CD1c-positive myeloid dendritic cell (primary cell): ENCODE measurements around the gene CNTNAP5.

ENCODE experiments used
- DNase-seq: peaks from one replicate; pipeline ENCODE4 v3.0.0-alpha.2; 2016; ENCODE audit errors: extremely low spot score

Gene CNTNAP5

DNA sequence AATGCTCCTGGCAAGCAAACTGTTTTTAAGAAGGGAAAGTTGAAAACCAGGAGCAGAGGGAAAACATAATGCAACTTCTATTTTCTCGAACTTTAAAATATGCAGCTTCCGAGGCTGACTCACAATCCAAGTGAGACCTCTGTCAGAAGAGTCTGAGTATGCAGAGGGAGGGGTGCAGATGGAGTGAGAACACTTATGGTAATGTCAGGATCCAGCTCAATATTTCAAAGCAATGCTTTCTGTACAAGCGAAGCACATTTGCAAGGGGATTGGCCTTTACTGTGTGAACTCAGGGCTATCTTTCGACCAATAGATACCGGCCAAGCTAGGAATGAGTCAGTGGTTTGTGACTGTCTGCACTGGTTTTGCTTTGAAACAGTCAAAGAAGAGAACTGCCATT, 242.7 kb downstream of the CNTNAP5 start:
- no peak for DNase-seq

DNA sequence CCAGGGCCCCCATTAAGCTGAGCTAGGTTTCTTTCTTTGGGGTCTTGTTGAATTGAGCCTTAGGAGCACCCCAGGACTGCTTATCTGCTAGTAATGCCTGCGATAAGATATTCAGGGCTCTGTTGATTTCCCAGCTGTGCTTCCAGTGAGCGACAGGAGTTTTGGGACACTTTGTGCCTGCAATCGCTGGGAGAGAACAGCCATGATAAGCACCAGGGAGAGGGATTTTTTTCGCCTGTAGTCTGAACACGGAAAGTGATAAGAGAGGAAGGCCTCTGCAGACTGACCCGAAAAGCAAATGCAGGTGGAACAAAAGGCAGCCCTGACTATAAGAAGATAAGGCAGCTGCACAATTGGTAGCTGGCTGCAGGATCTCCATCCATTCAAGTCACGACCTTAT, 244.3 kb downstream of the CNTNAP5 start:
- DNase-seq: no peak

DNA sequence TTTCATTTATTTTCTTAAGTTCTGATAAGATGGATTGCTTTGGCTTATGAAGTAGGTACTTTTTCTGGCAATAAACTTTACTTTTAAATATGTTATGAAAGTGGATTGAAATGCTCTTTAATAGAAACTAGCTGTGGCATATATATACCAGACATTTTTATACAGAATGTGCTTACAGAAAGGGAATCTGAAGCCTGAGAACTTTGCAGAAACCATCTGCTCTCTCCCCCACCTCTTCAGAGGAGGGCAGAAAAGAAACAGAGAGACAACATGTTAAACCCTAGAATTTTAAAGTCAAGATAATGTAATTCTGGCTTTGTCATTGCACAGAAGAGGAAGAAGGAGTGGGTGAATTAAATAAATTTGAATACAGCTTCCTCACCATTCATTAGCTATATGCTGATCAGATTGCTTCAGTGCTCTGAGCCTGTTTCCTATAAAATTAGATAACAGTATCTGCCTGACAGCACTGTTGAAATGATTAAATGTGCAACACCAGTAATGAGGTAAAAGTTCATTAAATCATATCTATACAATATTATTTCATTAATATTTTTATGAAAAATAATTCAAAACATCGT, 247.3 kb downstream of the CNTNAP5 start:
- DNase-seq: no peak

DNA sequence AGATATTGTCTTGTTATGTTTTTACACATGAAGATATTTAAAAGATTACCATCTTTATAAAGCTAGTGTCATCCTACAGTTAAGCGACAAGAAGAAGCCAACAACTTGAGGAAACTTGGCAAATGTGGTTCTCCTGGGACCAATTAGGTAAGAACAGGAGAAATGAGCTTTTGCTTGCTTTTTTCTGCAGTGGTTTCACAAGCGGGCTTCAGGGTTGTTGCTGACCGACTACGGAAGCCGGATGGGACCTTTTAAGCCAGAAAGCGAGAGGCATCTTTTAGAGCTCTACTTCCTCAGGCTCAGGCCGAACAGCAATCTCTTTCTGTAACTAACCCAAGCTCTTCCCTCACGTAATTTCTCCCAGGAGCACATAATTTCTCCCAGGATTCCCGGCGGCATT, 256.5 kb downstream of the CNTNAP5 start:
- no peak for DNase-seq

DNA sequence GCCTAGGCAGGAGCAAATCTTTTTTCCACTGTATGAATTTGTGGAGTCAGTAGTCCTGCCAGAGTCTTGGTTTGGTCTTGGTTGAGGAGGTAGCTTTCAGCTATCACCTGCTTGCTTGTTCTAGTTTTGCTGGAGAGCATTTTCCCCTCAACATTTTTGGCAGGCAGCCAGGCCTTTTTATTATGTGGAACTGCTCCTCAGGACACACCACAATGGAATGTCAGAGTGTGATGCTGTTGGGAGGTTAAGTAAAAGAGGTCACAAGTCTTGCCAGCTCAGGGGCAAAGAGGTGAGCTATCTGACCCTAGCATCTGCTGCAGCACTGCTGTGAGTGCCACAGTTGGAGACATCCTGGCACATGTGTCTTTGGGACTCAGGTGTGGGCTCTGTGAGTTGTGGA, 258.0 kb downstream of the CNTNAP5 start:
- no peak for DNase-seq

DNA sequence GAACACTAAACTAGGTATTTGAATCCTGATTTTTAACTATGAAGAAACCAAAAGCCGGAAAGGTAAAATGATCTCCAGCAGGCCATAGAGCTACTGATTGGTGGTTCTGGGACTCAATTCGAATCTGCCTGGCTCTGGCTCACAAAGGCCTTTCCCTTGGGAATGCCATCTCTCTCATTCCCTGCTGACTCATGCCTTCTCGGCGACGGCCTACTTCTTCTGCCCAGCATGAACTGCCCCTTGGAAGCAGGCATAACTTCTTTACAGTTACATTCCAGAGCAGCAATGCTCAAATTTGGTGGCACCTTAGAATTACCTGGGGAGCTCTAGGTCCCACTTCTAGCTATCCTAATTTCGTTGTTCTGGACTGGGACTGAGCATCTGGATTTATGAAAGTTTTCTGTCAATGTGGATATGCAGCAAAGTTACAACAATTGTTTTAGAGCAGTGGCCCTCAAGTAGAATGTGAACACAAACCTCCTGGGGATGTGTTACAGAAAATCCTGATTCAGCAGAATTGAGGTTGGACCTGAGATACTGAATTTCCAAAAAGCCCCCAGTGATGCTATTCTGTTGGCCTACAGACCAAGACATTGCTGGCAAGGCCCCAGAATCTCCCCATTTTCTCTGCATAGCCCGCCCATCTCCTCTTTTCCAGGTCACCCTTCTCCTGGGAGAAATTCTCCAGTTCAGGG, 261.1 kb downstream of the CNTNAP5 start:
- no peak for DNase-seq

DNA sequence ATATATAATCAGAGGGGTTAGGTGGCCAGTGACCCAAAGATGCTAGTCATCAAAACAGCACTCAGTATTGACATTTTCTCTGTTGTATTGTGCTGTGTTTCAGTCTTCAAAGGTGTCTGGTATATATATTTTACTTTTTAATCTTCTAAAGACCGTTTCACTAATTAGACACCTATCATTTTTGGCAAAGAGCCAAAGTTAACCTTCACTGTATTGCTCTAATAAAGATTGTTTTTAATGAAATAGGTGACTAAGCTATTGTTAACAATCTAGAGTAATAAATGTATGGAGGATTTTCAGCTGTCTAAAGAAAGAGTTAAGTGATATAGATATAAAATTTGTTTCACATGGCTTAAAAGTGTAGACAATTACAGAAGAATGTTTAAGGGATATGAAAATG, 264.0 kb downstream of the CNTNAP5 start:
- DNase-seq: no peak

GRCh38 chr2:124289615-124290014, 264.5 kb downstream of the CNTNAP5 start:
- no peak for DNase-seq

GRCh38 chr2:124296470-124296869, 271.4 kb downstream of the CNTNAP5 start:
- no peak for DNase-seq

DNA sequence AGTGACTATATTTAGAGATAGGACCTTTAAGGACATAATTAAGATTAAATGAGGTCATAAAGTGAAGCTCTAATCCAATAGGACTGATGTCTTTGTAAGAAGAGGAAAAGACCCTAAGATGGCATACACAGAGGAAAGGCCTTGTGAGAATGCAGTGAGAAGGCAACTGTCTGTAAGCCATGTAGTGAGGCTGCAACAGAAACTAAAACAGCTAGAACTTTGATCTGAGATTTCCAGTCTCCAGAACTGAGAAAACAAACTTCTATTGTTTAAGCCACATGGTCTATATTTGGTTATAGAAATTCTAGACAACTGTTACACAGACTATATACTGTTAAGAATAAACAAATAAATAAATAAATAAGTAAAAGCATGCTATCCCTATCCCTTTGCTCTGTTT, 276.8 kb downstream of the CNTNAP5 start:
- no peak for DNase-seq

- no peak for DNase-seq
Observed at GRCh38 chr2:124308319-124309062, 283.4 kb downstream of the CNTNAP5 start.

DNA sequence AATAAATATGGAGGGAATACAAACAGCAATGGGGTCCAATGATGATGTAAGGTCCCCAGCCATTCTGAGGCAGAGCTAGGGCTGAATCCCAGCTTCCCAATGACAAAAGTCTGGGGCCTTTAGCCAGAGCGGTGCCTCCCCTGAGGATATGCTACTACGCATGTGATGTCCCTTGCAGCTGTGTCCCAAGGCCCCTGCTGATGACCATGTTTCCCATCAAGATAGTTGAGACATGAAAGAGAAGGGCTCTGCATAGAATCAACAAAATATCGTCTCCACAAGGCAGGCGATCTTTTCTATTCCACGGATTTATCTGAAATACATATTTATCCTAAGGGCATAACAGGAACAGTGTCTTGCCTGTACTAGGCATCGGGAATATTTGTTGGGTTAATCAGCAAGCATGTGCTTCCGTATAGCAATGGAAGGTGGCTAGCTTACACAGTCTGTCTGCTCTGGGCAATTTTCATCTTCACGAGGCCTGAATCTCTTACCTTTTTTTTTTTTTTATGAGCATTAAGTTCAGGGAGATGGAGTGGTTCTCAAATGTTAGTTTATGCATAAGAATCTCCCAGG, 284.6 kb downstream of the CNTNAP5 start:
- DNase-seq: no peak

GRCh38 chr2:124310671-124311070, 285.6 kb downstream of the CNTNAP5 start:
- DNase-seq: no peak

- no peak for DNase-seq
Observed at GRCh38 chr2:124314084-124314483, 289.0 kb downstream of the CNTNAP5 start.

DNA sequence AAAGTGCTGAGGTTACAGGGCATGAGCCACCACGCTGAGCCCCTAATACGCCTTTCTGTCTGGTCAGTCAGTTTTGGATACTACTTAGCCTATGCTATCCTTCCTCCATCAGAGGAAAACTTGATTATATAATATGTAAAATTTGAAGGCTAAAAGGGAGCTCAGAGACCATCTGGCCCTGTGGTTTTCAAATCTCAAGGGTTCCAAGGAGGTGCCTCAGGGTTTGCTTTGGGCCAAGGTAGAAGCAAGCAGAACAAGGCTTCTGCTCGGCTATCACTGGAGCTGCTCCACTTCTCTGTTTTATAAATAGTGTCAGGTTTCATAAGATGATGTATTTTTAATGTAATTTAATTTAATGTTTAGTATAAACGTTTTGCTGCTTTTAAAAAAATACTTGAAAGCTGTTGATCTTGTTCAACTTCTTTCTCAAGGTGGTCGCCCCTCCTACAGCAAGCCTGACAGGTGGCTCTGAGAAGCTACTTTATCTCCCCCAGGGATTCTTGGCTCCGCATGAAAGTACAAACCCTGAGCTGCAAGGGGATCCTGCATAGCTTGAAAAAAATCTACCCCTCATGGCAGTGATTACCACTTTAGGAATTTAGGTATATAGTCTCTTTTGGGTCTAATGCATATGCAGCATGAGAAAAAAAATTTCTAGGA, 290.3 kb downstream of the CNTNAP5 start:
- no peak for DNase-seq

- DNase-seq: no peak
Observed at GRCh38 chr2:124316133-124316532, 291.0 kb downstream of the CNTNAP5 start.

- DNase-seq: no peak
Observed at GRCh38 chr2:124316881-124317605, 292.0 kb downstream of the CNTNAP5 start.

GRCh38 chr2:124317628-124318027, 292.5 kb downstream of the CNTNAP5 start:
- no peak for DNase-seq

DNA sequence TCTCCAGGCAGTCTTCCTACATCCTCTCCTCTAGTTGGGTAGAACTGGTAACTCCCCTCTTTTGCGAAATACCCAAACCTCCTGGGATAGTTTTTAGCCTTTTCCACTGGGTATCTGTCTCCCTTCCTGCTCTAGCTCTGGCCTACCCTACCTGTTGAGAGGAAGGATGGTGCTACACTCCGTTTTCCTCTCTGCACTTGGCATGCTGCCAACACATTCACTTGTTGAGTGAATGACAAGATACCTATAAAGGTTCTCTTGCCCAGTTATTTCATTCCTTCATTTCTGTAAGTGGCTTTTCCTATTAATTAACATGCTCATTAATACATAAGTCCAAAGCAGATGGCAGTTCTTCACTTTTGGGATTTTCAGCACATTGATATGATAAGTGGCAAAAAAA, 293.8 kb downstream of the CNTNAP5 start:
- no peak for DNase-seq

DNA sequence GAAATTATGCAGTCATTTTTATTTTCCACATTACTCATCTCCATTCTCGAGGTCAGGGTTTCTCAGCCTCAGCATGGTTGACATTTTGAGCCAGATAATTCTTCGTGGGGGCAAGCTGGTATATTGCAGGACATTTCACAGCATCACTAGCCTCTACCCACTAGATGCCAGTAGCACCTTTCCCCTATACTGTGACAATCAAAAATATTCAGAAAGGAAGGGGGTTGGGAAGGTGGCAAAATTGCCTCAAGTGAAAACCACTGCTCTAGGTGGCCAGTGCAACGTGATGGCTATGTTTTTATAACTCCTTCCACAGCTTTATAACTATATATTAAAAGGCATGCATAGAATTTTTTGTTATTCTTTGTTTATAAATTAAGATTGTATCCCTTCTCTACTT, 294.5 kb downstream of the CNTNAP5 start:
- no peak for DNase-seq

GRCh38 chr2:124320051-124320688, 295.1 kb downstream of the CNTNAP5 start:
- no peak for DNase-seq
